Mesothelial cell of epicardium (in vitro differentiated cells): ENCODE data around the gene TGFBRAP1. TPM values are rescaled to one million over a fixed set of nuclear protein-coding genes. Genes with fewer than 3 reads are reported as not detected.

ENCODE experiments used
- DNase-seq, 2 experiments: peaks; one replicate each; pipeline ENCODE4 v3.0.0; 2021; ENCODE audit warnings: low spot score in 2 of 2; ENCODE audit not compliant: unreplicated experiment in 2 of 2
- H3K27ac Mint-ChIP-seq: 2 replicates; pipeline ENCODE4 v1.8.0; 2021; ENCODE audit warnings: mixed read lengths
- H3K27me3 Mint-ChIP-seq: 2 replicates; pipeline ENCODE4 v1.8.0; 2021; ENCODE audit warnings: low read depth, mixed read lengths
- H3K36me3 Mint-ChIP-seq: 2 replicates; pipeline ENCODE4 v1.8.0; 2021; ENCODE audit warnings: mixed read lengths
- H3K4me1 Mint-ChIP-seq: 2 replicates; pipeline ENCODE4 v1.8.0; 2021; ENCODE audit warnings: mixed read lengths
- H3K4me3 Mint-ChIP-seq: 2 replicates; pipeline ENCODE4 v1.8.0; 2021; ENCODE audit warnings: mild to moderate bottlenecking, moderate library complexity, mixed read lengths
- H3K9me3 Mint-ChIP-seq: 2 replicates; pipeline ENCODE4 v1.8.0; 2021; ENCODE audit warnings: mixed read lengths
- total RNA-seq: library from RNA; stranded (reverse); gene quantifications from 3 replicates; pipeline ENCODE4 v1.2.1, GENCODE V29; 2021
- TF ChIP-seq, protein P1 (sequence below): fragments of 200-600 bp; sonication (generic); IDR thresholded peaks from one replicate; pipeline ENCODE4 v1.5.0; 2021; ENCODE audit warnings: antibody characterized with exemption; ENCODE audit not compliant: unreplicated experiment

Gene TGFBRAP1
- total RNA-seq, 1 donor from 2014 or later: 23.6 TPM

DNA sequence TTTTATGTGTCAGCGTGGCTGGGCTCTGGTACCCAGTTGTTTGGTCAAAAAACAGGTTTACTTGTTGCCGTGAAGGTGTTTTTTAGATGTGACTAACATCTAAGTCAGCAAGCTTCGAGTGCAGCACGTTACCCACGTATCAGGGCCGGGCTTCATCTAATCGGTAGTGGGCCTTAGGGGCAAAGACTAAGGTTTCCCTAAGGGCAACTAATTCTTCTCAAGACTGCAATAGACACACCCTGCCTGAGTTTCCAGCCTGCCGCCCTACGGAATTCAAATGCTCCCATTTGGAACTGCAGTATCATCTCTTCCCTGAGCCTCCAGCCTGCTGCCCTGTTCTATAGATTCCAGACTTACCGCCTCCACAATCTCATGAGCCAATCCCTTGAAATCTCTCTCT, 41.6 kb upstream of the TGFBRAP1 start:
- Mint-ChIP-seq H3K27me3 (no peaks in the 10 kb centered on the region), H3K4me1 (peaks cover 35% of the 10 kb centered on the region), H3K4me3 (no peak overlapping the region)

DNA sequence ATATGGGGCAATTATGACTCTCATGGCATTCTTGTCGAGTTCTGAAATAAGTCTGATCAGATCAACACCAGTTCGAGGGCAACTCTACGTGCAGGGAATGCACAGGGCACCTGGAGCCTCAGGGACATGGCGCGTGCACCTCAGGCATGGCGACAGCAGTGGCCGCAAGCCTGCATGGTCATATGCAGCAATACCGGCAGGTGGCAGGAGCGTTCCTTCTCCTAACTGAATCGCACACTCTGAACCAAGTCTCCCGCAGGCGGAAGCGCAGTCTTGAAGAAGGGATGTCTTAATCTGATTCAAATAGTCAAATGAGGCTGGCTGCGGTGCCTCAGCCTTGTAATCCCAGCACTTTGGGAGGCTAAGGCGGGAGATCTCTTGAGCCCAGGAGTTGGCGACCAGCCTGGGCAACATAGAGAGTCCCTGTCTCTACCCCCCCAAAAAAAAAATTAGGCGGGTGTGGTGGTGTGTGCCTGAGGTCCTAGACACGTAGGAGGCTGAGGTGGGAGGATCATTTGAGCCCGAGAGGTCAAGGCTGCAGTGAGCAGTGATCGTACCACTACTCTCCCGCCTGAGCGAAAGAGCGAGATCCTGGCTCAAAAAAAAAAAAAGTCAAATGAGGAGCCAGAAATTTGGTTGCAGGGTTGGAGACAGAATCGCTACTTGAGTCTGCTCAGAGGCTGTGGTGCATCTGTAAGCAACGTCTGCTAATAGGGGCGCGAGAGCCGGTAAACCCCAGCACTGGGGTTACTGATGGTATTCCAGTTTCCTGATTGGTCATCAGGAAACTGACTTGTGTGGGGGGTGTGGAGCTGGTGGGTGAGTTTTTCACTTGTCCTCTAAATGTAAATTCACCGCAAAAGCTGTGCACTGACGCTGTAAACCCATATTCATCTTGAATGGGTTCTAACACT, 40.5 kb upstream of the TGFBRAP1 start:
- Mint-ChIP-seq H3K9me3 (no peaks in the 10 kb centered on the region), H3K27me3 (no peaks in the 10 kb centered on the region), H3K4me1 (peaks cover 29% of the 10 kb centered on the region), H3K27ac (peak overlapping the region; percentile 21), H3K4me3 (no peak overlapping the region), H3K36me3 (peaks cover 41% of the 10 kb centered on the region)
- TF ChIP-seq, protein P1, sequence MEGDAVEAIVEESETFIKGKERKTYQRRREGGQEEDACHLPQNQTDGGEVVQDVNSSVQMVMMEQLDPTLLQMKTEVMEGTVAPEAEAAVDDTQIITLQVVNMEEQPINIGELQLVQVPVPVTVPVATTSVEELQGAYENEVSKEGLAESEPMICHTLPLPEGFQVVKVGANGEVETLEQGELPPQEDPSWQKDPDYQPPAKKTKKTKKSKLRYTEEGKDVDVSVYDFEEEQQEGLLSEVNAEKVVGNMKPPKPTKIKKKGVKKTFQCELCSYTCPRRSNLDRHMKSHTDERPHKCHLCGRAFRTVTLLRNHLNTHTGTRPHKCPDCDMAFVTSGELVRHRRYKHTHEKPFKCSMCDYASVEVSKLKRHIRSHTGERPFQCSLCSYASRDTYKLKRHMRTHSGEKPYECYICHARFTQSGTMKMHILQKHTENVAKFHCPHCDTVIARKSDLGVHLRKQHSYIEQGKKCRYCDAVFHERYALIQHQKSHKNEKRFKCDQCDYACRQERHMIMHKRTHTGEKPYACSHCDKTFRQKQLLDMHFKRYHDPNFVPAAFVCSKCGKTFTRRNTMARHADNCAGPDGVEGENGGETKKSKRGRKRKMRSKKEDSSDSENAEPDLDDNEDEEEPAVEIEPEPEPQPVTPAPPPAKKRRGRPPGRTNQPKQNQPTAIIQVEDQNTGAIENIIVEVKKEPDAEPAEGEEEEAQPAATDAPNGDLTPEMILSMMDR: peak; percentile 91
- DNase-seq: peak; percentile 79 to 88

More for the DNA sequence above, 41.6 kb upstream of the TGFBRAP1 start:
- peak overlapping the region; percentile 8 for H3K27ac Mint-ChIP-seq
- TF ChIP-seq, protein P1: no peak
- no peak for DNase-seq
- H3K9me3 Mint-ChIP-seq: no peaks in the 10 kb centered on the region
- peaks cover 38% of the 10 kb centered on the region for H3K36me3 Mint-ChIP-seq

DNA sequence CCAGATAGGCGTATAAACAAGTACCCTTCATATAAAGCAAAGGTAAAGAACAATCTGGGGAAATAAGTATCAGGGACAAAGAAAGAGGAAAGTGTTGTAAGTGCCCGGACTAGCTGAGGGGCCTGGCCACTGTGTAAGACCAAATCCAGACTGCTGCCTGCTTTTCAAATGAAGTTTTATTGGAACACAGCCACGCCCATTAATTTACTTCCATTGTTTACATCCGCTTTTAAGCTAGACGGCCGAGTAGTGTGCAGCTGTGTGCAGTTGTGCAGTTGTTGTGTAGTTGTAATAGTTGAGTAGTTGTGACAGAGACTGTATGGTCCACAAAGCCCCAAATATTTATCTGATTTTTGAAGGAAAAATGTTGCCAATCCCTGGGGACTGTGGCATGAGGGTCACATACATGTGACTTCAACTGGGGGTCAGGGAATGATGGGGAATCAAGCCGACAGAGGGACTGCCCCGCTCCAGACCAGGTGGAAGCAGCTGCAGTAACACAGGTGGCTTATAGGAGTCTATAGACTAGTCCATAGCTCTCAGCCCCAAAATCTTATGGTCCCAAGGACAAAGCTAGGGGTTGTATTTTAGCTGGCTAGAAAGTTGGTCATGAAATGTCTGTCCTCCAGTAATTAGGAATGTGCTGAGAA, 39.3 kb upstream of the TGFBRAP1 start:
- H3K27ac Mint-ChIP-seq: no peak overlapping the region
- TF ChIP-seq, protein P1: no peak
- DNase-seq: no peak
- H3K4me3 Mint-ChIP-seq: no peak overlapping the region
- H3K36me3 Mint-ChIP-seq: peaks cover 40% of the 10 kb centered on the region
- no peaks in the 10 kb centered on the region for H3K9me3 Mint-ChIP-seq
- peaks cover 19% of the 10 kb centered on the region for H3K4me1 Mint-ChIP-seq
- no peaks in the 10 kb centered on the region for H3K27me3 Mint-ChIP-seq

DNA sequence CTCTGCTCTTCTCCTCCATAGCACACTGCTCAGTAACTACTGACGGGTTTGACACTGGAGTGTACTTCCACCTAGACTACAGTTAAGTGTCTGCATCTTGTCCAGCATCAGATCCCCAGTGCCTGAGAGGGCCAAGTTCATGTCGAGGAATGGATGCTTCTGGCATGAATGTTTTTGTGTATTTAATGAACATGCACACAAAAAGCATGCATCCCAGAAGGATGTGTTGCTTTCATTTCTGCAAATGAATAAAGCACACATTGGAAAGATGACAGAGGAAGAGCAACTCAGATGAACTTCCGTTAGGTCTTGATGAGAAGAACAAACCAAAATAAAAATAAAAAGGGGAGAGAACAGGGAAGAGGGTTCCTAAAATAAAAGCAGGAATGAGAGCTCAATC, 35.7 kb upstream of the TGFBRAP1 start:
- peaks cover 6% of the 10 kb centered on the region for H3K4me1 Mint-ChIP-seq
- no peaks in the 10 kb centered on the region for H3K27me3 Mint-ChIP-seq
- no peak for DNase-seq
- TF ChIP-seq, protein P1: no peak
- H3K4me3 Mint-ChIP-seq: no peak overlapping the region
- no peaks in the 10 kb centered on the region for H3K9me3 Mint-ChIP-seq
- peaks cover 37% of the 10 kb centered on the region for H3K36me3 Mint-ChIP-seq
- H3K27ac Mint-ChIP-seq: no peak overlapping the region

DNA sequence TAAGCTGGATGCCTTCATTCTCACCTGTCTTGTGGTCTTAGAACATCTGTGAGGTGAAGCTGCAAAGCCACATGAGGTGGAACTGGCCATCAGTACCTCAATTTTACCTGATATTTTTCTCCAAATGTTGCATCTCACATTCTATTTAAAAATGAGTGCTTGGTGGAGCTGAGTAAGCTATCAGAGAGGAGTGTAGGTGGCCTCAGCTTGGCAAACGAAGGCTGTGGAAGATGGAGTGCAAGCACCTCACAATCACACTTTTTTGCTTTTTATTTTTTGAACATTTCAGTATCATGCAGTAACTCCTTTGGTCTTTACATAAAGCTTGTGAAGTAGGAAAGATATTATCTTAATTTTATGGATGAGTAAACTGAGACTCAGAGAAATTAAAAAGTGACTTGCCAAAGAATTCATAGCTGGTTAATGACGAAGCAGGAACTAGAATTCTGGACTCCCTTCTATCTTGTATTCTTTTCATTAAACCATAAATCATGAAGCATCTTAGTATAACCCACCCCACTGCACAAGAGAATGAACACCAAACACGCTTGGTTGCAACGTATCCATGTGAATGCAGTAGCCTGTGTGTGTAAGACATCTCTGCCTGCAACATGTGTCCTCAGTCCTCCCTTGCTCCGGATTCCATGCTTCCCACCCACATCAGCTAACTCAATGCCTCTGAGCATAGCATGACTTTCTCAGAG, 35.1 kb upstream of the TGFBRAP1 start:
- peaks cover 34% of the 10 kb centered on the region for H3K36me3 Mint-ChIP-seq
- H3K27ac Mint-ChIP-seq: no peak overlapping the region
- H3K4me1 Mint-ChIP-seq: peaks cover under 1% of the 10 kb centered on the region
- TF ChIP-seq, protein P1: no peak
- no peaks in the 10 kb centered on the region for H3K9me3 Mint-ChIP-seq
- no peak overlapping the region for H3K4me3 Mint-ChIP-seq
- DNase-seq: no peak
- H3K27me3 Mint-ChIP-seq: no peaks in the 10 kb centered on the region
